MM.1S (cell line): ENCODE results near the gene MISP.
"Not testable (repeated sequence)": the region's sequence is repeated elsewhere in the genome, so short reads cannot be mapped to it uniquely, and the experiment has no call there.

Experiments
- DNase-seq: peaks from one replicate; pipeline ENCODE4 v3.0.0-alpha.2; 2015
- H2AFZ ChIP-seq: fragments of 300-600 bp; sonication (generic); 2 replicates; pipeline ENCODE4 v1.6.0; 2016; ENCODE audit warnings: antibody characterized with exemption, low read length
- H3F3A ChIP-seq: fragments of 300-600 bp; sonication (generic); 2 replicates; pipeline ENCODE4 v1.6.1; 2016; ENCODE audit warnings: mild to moderate bottlenecking, antibody characterized with exemption, low read length, moderate library complexity, mixed read lengths; ENCODE audit not compliant: insufficient read depth
- H3K27ac ChIP-seq: fragments of 300-600 bp; sonication (generic); 2 replicates; pipeline ENCODE4 v1.5.1; 2016; ENCODE audit warnings: mild to moderate bottlenecking, low read length
- H3K27me3 ChIP-seq: fragments of 300-600 bp; sonication (generic); replicated peaks from 2 replicates; pipeline ENCODE4 v1.6.0; 2016; ENCODE audit warnings: low read length; ENCODE audit not compliant: insufficient read depth
- H3K36me3 ChIP-seq: fragments of 300-600 bp; sonication (generic); replicated peaks from 2 replicates; pipeline ENCODE4 v1.6.1; 2016; ENCODE audit warnings: mild to moderate bottlenecking, low read length, mixed read lengths; ENCODE audit not compliant: insufficient read depth
- H3K4me1 ChIP-seq: fragments of 300-600 bp; sonication (generic); 2 replicates; pipeline ENCODE4 v1.6.1; 2016; ENCODE audit warnings: low read length, mixed read lengths
- H3K4me2 ChIP-seq: fragments of 300-600 bp; sonication (generic); 2 replicates; pipeline ENCODE4 v1.6.0; 2016; ENCODE audit warnings: low read depth, low read length
- H3K4me3 ChIP-seq: fragments of 300-600 bp; sonication (generic); 2 replicates; pipeline ENCODE4 v1.5.1; 2016; ENCODE audit warnings: low read length, mixed read lengths
- H3K79me2 ChIP-seq: fragments of 300-600 bp; sonication (generic); 2 replicates; pipeline ENCODE4 v1.6.1; 2016; ENCODE audit warnings: mixed run types, low read length, mixed read lengths
- H3K9ac ChIP-seq: fragments of 300-600 bp; sonication (generic); 2 replicates; pipeline ENCODE4 v1.6.1; 2016; ENCODE audit warnings: low read length, mixed read lengths
- H3K9me2 ChIP-seq: fragments of 300-600 bp; sonication (generic); replicated peaks from 2 replicates; pipeline ENCODE4 v1.6.1; 2016; ENCODE audit warnings: mild to moderate bottlenecking, low read length, mixed read lengths; ENCODE audit not compliant: insufficient read depth
- H3K9me3 ChIP-seq: fragments of 300-600 bp; sonication (generic); replicated peaks from 2 replicates; pipeline ENCODE4 v1.6.1; 2016; ENCODE audit warnings: mild to moderate bottlenecking, low read length, mixed read lengths; ENCODE audit not compliant: insufficient read depth
- H4K20me1 ChIP-seq: fragments of 300-600 bp; sonication (generic); 2 replicates; pipeline ENCODE4 v1.6.1; 2016; ENCODE audit warnings: mild to moderate bottlenecking, low read length, moderate library complexity, mixed read lengths; ENCODE audit not compliant: insufficient read depth
- EZH2 ChIP-seq: fragments of 300-600 bp; sonication (generic); optimal IDR thresholded peaks from 2 replicates; pipeline ENCODE3; 2017; ENCODE audit warnings: low read depth, mild to moderate bottlenecking, antibody characterized with exemption, low read length, mixed read lengths
- EZH2phosphoT487 ChIP-seq: fragments of 300-600 bp; sonication (generic); IDR thresholded peaks from 2 replicates; pipeline ENCODE4 v1.6.1; 2018; ENCODE audit warnings: antibody characterized with exemption, low read length
- TF ChIP-seq, protein P1 (sequence below): fragments of 300-600 bp; sonication (generic); IDR thresholded peaks from 2 replicates; pipeline ENCODE4 v1.5.1; 2016; ENCODE audit warnings: antibody characterized with exemption, low read length, mixed read lengths

The MISP gene

DNA sequence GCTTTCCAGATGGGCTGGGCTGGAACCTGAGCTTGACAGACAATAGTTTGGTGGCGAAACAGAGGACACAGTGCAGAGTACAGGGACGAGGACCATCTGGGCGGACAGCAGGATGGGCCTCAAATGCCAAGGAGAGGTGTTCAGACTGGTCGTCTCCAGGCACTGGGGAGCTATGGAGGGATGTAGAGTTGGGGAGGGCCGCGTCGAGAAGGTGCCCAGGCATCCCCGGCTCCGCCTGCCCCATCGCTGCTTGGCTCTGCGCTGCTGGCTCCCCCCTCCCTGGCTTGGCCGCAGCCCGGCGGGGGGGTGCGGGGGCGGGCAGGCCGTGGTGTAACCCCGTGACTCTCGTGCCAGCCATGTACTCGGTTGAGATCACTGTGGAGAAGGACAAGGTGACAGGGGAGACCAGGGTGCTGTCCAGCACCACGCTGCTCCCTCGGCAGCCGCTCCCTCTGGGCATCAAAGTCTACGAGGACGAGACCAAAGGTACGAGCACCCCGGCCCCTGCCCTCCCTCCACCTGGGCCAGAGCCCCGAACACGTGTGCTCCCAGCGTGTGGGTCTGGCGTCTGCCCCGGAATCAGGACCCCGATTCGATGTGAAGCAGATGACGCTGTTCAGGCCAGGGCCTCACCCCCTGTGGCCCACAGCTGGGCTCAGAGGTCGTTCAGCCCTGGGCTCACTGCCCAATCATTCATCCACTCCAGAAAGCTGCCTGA, 10.8 kb upstream of the MISP start:
- Histone ChIP-seq H4K20me1 (no peaks in the 10 kb centered on the region), H3K36me3 (no peaks in the 10 kb centered on the region), H3K27me3 (peaks cover 85% of the 10 kb centered on the region), H2AFZ (no peak overlapping the region), H3K27ac (no peak overlapping the region), H3K9me3 (no peaks in the 10 kb centered on the region), H3K4me2 (no peak overlapping the region), H3K4me3 (no peak overlapping the region), H3K4me1 (no peaks in the 10 kb centered on the region; the same call in 1 of the 2 replicates), H3K9me2 (no peaks in the 10 kb centered on the region), H3K79me2 (no peaks in the 10 kb centered on the region), H3F3A (no peaks in the 10 kb centered on the region), H3K9ac (no peak overlapping the region)
- TF ChIP-seq, protein P1, sequence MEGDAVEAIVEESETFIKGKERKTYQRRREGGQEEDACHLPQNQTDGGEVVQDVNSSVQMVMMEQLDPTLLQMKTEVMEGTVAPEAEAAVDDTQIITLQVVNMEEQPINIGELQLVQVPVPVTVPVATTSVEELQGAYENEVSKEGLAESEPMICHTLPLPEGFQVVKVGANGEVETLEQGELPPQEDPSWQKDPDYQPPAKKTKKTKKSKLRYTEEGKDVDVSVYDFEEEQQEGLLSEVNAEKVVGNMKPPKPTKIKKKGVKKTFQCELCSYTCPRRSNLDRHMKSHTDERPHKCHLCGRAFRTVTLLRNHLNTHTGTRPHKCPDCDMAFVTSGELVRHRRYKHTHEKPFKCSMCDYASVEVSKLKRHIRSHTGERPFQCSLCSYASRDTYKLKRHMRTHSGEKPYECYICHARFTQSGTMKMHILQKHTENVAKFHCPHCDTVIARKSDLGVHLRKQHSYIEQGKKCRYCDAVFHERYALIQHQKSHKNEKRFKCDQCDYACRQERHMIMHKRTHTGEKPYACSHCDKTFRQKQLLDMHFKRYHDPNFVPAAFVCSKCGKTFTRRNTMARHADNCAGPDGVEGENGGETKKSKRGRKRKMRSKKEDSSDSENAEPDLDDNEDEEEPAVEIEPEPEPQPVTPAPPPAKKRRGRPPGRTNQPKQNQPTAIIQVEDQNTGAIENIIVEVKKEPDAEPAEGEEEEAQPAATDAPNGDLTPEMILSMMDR, result no peak
- no peak for TF ChIP-seq EZH2phosphoT487
- TF ChIP-seq EZH2, result no peak
- no peak for DNase-seq

DNA sequence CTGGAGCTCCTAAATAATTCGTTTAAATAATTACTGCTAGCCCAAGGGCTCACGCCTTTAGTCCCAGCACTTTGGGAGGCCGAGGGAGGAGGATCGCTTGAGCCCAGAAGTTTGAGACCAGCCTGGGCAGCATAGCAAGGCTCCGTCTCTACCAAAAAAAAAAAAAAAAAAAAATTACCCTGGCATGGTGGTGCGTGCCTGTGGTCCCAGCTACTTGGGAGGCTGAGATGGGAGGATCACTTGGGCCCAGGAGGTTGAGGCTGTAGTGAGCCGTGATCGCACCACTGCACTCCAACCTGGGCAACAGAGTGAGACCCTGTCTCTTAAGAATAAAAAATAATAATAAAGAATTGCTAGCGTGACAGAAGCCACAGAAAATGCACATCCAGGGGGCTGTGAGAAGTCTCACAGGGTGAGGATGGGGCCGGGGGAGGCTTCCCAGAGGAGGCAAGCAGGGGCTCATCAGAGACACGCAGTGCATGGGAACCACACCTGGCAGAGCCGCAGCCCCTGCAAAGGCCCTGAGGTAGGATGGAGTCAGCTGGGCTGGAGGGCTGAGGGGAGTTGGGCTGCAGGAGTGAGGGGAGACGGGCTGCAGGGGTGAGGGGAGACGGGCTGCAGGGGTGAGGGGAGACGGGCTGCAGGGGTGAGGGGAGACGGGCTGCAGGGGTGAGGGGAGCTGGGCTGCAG, 10.0 kb upstream of the MISP start:
- not testable (repeated sequence) for H3K4me2 ChIP-seq, H2AFZ ChIP-seq, H3K4me1 ChIP-seq, H3K79me2 ChIP-seq, H4K20me1 ChIP-seq, H3K9me2 ChIP-seq, H3K9me3 ChIP-seq, H3K36me3 ChIP-seq, DNase-seq, H3K27ac ChIP-seq, H3F3A ChIP-seq, H3K4me3 ChIP-seq, H3K9ac ChIP-seq
- peaks cover 84% of the 10 kb centered on the region for H3K27me3 ChIP-seq

DNA sequence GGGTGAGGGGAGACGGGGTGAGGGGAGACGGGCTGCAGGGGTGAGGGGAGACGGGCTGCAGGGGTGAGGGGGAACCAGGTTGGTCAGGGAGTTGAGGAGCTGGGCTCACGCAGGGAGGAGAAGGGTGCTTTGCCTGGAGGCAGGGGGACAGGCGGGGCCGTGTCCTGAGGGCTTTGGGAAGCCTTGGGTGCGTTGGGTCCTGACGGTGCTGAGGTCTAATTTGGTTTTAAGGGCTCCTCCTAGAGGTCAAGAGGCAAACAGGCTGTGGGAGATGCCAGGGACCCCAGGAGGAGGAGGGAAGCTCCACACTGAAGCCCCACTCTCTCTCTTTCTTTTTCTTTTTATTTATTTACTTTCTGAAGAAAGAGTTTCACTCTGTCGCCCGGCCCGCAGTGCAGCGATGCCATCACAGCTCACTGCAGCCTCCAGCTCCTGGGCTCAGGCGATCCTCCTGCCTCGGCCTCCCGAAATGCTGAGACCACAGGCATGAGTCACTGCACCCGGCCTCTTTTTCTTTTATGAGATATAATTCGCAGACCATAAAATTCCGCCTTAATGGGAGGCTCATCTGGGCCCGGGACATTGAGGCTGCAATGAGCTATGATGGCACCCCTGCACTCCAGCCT, 9.3 kb upstream of the MISP start:
- Histone ChIP-seq H2AFZ (no peak overlapping the region), H3K27me3 (peaks cover 84% of the 10 kb centered on the region), H3K79me2 (no peaks in the 10 kb centered on the region), H3K4me3 (no peak overlapping the region), H3K9me3 (no peaks in the 10 kb centered on the region), H3K9ac (no peak overlapping the region), H3K27ac (no peak overlapping the region), H3K36me3 (no peaks in the 10 kb centered on the region), H3K4me2 (no peak overlapping the region), H4K20me1 (no peaks in the 10 kb centered on the region), H3K9me2 (no peaks in the 10 kb centered on the region), H3K4me1 (no peaks in the 10 kb centered on the region; the same call in 1 of the 2 replicates), H3F3A (no peaks in the 10 kb centered on the region)
- no peak for TF ChIP-seq EZH2
- no peak for TF ChIP-seq EZH2phosphoT487
- TF ChIP-seq, protein P1, result peak; percentile 42
- DNase-seq, result peak; percentile 35
